Stimulated activated CD4-positive, alpha-beta T cell treated with anti-CD3 and anti-CD28 coated beads, Interleukin-1b, Interleukin-23, amount 100 ng/mL, for 4 hours (primary cell): Measurements from ENCODE around the gene NMUR2.

Experiments
- DNase-seq, 2 donors: peaks; one replicate each; pipeline ENCODE4 v3.0.0-alpha.2; 2020; ENCODE audit warnings: low read depth in 2 of 2

NMUR2 gene

DNA sequence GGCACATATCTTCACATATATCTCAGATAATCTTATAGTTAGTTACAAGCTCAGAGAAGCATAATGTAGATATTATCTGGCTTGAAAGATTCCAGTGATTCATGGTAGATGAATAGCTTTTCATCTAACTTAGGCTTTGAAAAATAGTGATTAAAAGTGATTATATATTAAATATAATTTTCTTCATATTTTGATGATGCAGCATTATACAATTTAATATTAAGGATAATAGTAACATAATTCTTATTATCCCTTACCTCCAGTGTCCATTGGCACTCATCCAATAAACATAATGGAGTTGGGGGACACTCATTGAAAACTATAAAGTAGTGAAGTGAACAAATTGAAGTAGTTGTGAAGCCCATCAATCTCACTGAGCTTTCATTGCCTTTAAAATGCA, 35.8 kb downstream of the NMUR2 start:
- no peak for DNase-seq

DNA sequence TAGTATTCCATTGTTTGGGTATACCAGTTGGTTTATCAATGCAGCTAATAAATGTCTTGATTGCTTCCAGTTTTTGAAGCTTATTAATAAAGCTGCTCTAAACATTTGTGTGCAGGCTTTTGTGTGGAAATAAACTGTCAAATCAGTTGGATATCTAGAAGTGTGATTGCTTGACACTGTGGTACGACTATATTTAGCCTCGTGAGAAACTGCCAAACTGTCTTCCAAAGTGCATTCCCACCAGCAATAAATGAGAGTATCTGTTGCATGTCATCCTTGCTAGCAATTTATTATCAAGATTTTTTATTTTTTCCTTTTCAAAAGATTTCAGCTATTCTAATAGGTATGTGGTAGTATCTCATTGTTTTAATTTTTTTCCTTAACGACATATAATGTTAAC, 37.5 kb downstream of the NMUR2 start:
- DNase-seq = no peak

DNA sequence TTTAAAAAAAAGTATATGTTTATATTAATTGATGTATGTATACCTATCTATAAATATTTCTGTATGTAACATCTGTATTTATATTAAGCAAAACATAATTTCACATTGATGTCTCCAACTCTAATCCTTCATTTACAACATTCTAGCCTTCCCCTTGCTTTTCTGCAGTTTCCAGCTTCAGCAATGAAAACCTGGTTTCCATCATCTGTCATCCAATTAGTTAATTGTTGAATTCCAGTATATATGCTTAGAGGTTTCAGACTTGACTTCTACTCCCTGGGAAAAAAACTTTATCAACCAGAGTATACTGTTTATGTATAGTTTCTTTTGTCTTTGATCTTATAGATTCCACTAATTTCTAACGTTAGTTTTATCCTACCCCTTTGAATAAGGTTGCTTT, 38.4 kb downstream of the NMUR2 start:
- DNase-seq = no peak

DNA sequence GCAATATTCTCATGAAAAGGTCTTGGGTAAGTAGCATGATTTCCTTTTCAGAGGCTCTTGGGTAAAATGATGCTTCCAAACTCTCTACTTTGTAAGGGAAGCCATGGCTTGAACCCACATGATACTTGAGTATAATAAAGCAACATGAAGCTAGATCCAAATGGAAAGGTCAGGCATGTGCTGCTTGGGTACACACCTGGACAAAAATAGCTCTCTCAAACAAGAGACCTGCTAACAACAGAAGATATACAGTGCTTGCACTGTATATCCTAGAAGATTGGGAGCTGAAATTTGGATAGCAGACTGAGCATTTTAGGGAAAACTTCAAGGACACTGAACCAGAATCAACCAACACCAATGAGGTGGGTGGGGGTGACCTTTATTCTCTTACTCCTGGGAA, 40.2 kb downstream of the NMUR2 start:
- no peak for DNase-seq

DNA sequence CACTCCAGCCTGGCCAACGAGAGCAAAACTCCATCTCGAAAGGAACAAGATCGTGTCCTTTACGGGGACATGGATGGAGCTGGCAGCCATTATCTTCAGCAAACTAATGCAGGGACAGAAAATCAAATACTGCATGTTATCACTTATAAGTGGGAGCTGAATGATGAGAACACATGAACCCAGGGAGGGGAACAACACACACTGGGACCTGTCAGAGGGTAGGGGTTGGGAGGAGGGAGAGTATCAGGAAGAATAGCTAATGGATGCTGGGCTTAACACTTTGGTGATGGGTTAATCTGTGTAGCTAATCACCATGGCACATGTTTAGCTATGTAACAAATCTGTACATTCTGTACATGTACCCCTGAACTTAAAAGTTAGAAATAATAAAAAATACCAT, 40.9 kb downstream of the NMUR2 start:
- DNase-seq = no peak

DNA sequence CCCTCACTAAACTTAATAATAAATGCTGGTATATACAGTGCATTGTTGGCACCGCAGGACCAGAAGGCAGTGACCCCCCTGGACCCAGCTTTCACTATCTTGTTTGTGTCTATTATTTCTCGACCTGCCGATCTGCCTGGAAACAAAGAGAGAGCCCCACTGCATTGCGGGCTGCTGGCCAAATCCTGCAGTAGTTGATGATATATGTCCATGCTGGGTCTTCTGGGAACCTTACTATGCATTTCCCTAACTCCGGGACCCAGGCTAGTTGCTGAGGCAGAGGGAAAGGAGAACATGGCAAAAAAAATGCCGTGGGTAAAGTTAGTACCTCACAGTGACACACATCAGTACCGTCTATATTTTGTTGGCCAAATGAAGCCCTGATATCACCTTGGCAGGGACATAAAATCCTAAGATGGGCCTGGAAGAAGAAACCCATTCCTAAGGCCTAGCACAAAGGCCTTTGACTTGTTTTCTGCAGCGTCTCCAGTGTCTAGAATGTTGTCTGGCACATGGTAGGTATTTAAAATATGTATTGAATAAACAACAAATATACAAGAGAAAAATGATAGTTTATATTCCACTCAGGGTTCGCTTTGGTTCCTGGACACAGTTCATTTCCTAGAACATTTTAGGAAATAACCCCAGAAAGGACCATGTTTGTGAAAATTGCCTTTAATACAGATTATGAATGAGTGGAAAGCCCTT, 46.1 kb downstream of the NMUR2 start:
- DNase-seq = no peak

DNA sequence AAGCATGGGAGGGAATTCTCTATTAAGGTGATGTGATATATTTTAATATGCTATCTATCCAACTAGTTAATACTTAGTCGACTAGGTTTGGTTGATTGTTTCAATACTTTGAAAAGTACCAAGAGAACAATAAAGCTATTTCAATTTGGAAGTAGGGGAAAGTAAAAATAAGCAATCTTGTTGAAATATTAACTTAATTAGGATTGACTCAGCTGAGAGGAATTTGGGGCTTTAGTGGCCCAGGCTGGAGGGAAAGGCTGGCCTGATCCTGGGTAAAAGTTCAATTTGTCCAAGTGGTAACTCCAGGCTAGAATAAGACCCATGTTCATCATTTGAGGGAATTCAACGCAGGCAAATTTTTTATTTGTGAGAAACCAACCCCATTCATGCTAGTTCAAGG, 48.6 kb downstream of the NMUR2 start:
- no peak for DNase-seq

DNA sequence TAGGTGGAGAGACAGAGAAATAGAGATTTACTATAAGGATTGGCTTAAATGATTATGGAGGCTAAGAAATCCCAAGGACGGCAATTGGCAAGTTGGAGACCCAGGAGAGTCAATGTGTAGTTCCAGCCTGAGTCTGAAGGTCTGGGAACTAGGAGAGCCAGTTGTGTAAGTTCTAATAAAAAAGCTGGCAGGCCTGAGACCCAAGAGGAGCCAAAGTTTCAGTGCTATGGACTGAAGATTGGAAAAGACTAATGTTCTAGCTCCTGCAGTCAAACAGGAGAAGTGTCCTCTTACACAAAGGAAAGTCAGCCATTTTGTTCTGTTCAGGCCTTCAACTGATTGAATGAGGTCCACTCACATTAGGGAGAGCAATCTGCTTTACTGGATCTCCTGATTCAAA, 50.0 kb downstream of the NMUR2 start:
- no peak for DNase-seq

DNA sequence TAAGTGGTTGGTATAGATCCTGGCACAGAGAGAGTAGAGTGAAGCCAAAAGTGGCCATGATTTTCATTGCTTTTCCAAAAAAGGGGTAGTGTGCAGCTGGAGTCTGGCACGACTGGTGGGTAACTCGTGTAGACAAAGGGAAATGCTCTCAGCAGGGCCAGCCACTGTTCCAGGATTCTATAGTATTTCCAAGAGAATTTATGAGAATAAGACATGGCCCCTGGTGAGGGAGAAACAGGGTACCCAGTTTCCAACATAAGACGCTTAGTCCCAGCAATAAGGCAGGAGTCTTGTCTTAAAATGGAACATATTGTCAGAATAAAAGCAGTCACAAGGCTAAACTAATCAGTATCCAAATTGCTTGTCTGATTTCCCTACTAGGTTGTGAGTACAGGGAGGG, 52.1 kb downstream of the NMUR2 start:
- no peak for DNase-seq

DNA sequence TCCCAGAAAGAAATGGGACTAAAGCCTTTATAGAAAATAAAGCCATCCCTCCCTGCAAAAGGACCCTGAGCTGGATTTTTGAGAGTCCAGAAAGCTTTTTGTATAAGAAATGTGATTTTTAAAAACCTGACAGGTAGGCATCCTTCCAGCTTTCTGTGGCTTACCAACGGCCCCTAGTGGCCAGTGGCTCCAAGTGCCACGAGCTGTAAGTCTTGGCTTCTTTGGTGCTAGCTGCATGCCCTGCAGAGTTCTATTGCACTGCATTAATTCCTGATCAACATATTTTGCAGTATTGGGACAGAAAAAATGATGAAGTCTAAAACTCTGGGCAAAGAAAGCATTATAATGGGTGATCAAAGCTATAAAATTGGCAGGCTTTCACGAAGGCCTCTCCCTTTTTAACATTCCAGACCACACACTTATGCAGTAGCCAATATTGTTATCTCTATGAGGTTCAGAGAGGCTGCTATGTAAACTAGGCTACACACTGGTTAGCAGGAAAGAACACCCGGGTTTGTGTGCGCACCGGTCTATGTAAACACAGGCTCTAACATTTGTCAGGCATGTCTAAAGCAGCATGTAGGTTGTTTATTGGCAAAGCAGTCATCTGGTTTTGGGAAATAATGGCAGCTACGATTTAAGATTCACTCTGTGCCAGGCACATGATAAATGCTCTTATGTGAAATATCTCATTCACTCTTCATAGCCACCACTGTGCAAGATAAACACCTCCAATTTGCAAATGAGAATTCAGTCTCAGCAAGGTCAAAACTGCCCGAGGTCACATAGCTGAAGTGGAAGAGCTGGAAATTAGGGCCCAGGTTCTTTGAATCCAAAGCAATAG, 55.2 kb downstream of the NMUR2 start:
- DNase-seq = peak in 1 of 2 donors; percentile 0
